OCI-LY1 (cell line): ENCODE data around the gene DDX24.
A peak's percentile ranks its signal among the peaks of the same experiment; 100 is the strongest.

Experiments used
- H2AFZ ChIP-seq: fragments of 200-600 bp; sonication (generic), shearing (Covaris generic); 2 replicates; pipeline ENCODE4 v1.6.0; 2014; ENCODE audit warnings: antibody characterized with exemption, mild to moderate bottlenecking, low read length
- H3F3A ChIP-seq: fragments of 200-600 bp; sonication (generic), shearing (Covaris generic); 2 replicates; pipeline ENCODE4 v1.6.0; 2014; ENCODE audit warnings: mild to moderate bottlenecking, antibody characterized with exemption, low read length, moderate library complexity; ENCODE audit not compliant: insufficient read depth
- H3K27ac ChIP-seq: fragments of 200-600 bp; sonication (generic); 2 replicates; pipeline ENCODE4 v1.5.1; 2014; ENCODE audit warnings: low read length, mixed run types, mild to moderate bottlenecking, low read depth; ENCODE audit not compliant: poor library complexity, severe bottlenecking
- H3K27me3 ChIP-seq: fragments of 200-600 bp; sonication (generic); 2 replicates; pipeline ENCODE4 v1.6.0; 2014; ENCODE audit warnings: antibody characterized with exemption, mild to moderate bottlenecking, low read length, moderate library complexity; ENCODE audit not compliant: insufficient read depth
- H3K36me3 ChIP-seq: fragments of 200-600 bp; sonication (generic); 2 replicates; pipeline ENCODE4 v1.6.1; 2014; ENCODE audit warnings: mild to moderate bottlenecking, antibody characterized with exemption, low read length, moderate library complexity, mixed read lengths; ENCODE audit not compliant: insufficient read depth
- H3K4me1 ChIP-seq: fragments of 200-600 bp; sonication (generic); 2 replicates; pipeline ENCODE4 v1.5.1; 2014; ENCODE audit warnings: mild to moderate bottlenecking, low read length, moderate library complexity; ENCODE audit not compliant: insufficient read depth, severe bottlenecking
- H3K4me2 ChIP-seq: fragments of 200-600 bp; sonication (generic), shearing (Covaris generic); 2 replicates; pipeline ENCODE4 v1.6.1; 2014; ENCODE audit warnings: low read length
- H3K4me3 ChIP-seq: fragments of 200-600 bp; sonication (generic); 2 replicates; pipeline ENCODE4 v1.5.1; 2014; ENCODE audit warnings: low read length, low read depth, mild to moderate bottlenecking, mixed read lengths; ENCODE audit not compliant: poor library complexity, severe bottlenecking
- H3K79me2 ChIP-seq: fragments of 200-600 bp; shearing (Covaris generic); 2 replicates; pipeline ENCODE4 v1.6.1; 2016; ENCODE audit warnings: mixed run types, low read length, mixed read lengths; ENCODE audit not compliant: insufficient read depth
- H3K9ac ChIP-seq: fragments of 200-600 bp; sonication (generic), shearing (Covaris generic); 2 replicates; pipeline ENCODE4 v1.6.1; 2014; ENCODE audit warnings: mild to moderate bottlenecking, low read length, mixed read lengths
- H3K9me2 ChIP-seq: fragments of 200-600 bp; sonication (generic), shearing (Covaris generic); 2 replicates; pipeline ENCODE4 v1.6.1; 2014; ENCODE audit warnings: low read depth, mild to moderate bottlenecking, low read length, mixed read lengths
- H3K9me3 ChIP-seq: fragments of 200-600 bp; shearing (Covaris generic); 2 replicates; pipeline ENCODE4 v1.6.1; 2014; ENCODE audit warnings: low read length, mixed read lengths
- H4K20me1 ChIP-seq: fragments of 200-600 bp; sonication (generic), shearing (Covaris generic); 2 replicates; pipeline ENCODE4 v1.6.0; 2016; ENCODE audit warnings: mild to moderate bottlenecking, low read length; ENCODE audit not compliant: insufficient read depth
- EZH2 ChIP-seq: fragments of 200-600 bp; sonication (generic), shearing (Covaris generic); IDR thresholded peaks from 2 replicates; pipeline ENCODE4 v1.8.0; 2017; ENCODE audit warnings: borderline replicate concordance, mixed run types, mild to moderate bottlenecking, antibody characterized with exemption, low read length, moderate library complexity, mixed read lengths
- TF ChIP-seq, protein P1 (sequence below): fragments of 200-600 bp; sonication (generic), shearing (Covaris generic); IDR thresholded peaks from 2 replicates; pipeline ENCODE4 v1.5.1; 2017; ENCODE audit warnings: mild to moderate bottlenecking, antibody characterized with exemption, low read length, moderate library complexity, mixed read lengths

DDX24 gene

DNA sequence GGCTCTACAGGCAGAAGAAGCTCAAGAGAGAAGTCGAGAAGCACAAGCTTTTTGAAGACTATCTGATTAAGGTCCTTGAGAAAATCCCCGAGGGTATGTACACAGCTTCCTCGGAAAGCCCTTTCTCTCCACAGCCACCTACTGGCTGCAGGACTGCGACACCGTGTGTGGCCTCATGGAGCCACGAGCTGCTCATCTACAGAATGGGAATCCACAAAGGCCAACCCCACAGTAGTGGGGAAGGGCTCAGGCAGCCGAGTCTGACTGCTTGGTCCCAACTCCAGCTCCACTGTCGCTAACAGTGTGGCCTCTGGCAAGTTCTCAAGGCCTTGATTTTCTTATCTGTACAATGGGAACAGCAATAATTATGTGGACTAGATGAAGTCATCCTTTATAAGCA, 81.4 kb downstream of the DDX24 start:
- H4K20me1 ChIP-seq: no peaks in the 10 kb centered on the region
- no peaks in the 10 kb centered on the region for H3K9me3 ChIP-seq
- no peaks in the 10 kb centered on the region for H3K36me3 ChIP-seq
- H3F3A ChIP-seq: no peaks in the 10 kb centered on the region
- no peak overlapping the region; the same call in 1 of the 2 replicates for H3K4me2 ChIP-seq
- no peaks in the 10 kb centered on the region for H3K9me2 ChIP-seq
- no peak for TF ChIP-seq EZH2
- TF ChIP-seq, protein P1, sequence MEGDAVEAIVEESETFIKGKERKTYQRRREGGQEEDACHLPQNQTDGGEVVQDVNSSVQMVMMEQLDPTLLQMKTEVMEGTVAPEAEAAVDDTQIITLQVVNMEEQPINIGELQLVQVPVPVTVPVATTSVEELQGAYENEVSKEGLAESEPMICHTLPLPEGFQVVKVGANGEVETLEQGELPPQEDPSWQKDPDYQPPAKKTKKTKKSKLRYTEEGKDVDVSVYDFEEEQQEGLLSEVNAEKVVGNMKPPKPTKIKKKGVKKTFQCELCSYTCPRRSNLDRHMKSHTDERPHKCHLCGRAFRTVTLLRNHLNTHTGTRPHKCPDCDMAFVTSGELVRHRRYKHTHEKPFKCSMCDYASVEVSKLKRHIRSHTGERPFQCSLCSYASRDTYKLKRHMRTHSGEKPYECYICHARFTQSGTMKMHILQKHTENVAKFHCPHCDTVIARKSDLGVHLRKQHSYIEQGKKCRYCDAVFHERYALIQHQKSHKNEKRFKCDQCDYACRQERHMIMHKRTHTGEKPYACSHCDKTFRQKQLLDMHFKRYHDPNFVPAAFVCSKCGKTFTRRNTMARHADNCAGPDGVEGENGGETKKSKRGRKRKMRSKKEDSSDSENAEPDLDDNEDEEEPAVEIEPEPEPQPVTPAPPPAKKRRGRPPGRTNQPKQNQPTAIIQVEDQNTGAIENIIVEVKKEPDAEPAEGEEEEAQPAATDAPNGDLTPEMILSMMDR: peak; percentile 31; the same call in 1 of the 2 replicates
- H3K27ac ChIP-seq: peak overlapping the region; percentile 42
- peak overlapping the region; percentile 20; the same call in 1 of the 2 replicates for H3K9ac ChIP-seq
- H3K79me2 ChIP-seq: no peaks in the 10 kb centered on the region
- no peaks in the 10 kb centered on the region for H3K27me3 ChIP-seq
- no peak overlapping the region for H3K4me3 ChIP-seq
- no peak overlapping the region for H2AFZ ChIP-seq
- peaks cover 32% of the 10 kb centered on the region for H3K4me1 ChIP-seq

DNA sequence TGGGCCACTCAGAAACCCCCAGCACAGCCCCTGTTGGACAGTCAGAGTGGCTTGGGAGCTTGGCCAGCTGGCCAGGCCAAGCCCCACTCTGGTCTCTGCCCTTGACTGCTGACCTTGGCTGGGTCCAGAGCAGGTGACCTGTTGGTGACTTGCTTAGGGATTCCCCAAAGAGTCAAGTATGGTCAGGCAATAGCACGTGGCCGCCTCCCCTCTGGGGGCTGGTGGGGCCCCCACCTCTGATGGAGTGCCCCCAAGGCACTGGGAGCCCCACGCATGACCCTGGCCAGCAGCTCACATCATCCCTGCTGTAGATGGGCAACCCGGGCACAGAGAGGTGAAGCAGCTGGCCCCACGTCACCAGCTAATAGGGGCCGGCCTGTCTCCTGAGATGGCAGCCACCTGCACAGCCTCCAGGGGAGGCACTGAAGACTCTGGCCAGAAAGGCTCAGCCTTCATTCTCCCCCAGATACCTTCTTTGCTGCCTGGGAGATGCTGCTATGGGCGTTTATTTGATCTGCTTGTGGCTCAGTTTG, 82.1 kb downstream of the DDX24 start:
- Histone ChIP-seq H3K9me2 (no peaks in the 10 kb centered on the region), H3K27ac (peak overlapping the region; percentile 42), H3K4me2 (no peak overlapping the region; the same call in 1 of the 2 replicates), H3K27me3 (no peaks in the 10 kb centered on the region), H4K20me1 (no peaks in the 10 kb centered on the region), H3K4me1 (peaks cover 32% of the 10 kb centered on the region), H3K4me3 (no peak overlapping the region), H3F3A (no peaks in the 10 kb centered on the region), H3K9ac (peak overlapping the region; percentile 20; the same call in 1 of the 2 replicates), H2AFZ (no peak overlapping the region), H3K79me2 (no peaks in the 10 kb centered on the region), H3K36me3 (no peaks in the 10 kb centered on the region), H3K9me3 (no peaks in the 10 kb centered on the region)
- TF ChIP-seq, protein P1: no peak
- no peak for TF ChIP-seq EZH2
